ENCODE measurements around the gene ZNF528.
A peak's percentile ranks its signal among the peaks of the same experiment; 100 is the strongest.

Gene ZNF528

GRCh38 chr19:52397310-52398080 is at the start of gene ZNF528:
Gene ZNF528, plus strand, starts transcription at chr19:52397849. Its CDS starts 4,165 bp downstream, at chr19:52402014.
- DNase-seq (ENCODE audit: low read depth) = peak; percentile 95

GRCh38 chr19:52351512-52351911 is 46.1 kb upstream of the ZNF528 start:
- no peak for DNase-seq (ENCODE audit: low read depth)

GRCh38 chr19:52366414-52366824 is 31.2 kb upstream of the ZNF528 start:
- DNase-seq (ENCODE audit: low read depth) = no peak

GRCh38 chr19:52369559-52370340 is 27.9 kb upstream of the ZNF528 start, which contains the start of gene ZNF880:
Gene ZNF880, plus strand, starts transcription at chr19:52369923. Its CDS starts 43 bp downstream, at chr19:52369966.
- peak; percentile 84 for DNase-seq (ENCODE audit: low read depth)

- no peak for DNase-seq (ENCODE audit: low read depth)
Observed at GRCh38 chr19:52370341-52370710, 27.3 kb upstream of the ZNF528 start.

- DNase-seq (ENCODE audit: low read depth) = no peak
Observed at GRCh38 chr19:52391135-52391534, 6.5 kb upstream of the ZNF528 start.

- no peak for DNase-seq (ENCODE audit: low read depth)
Observed at GRCh38 chr19:52398081-52398441, 412 bp downstream of the ZNF528 start.

- no peak for DNase-seq (ENCODE audit: low read depth)
Observed at GRCh38 chr19:52410276-52410675, 12.6 kb downstream of the ZNF528 start.

- no peak for DNase-seq (ENCODE audit: low read depth)
Observed at GRCh38 chr19:52415711-52416110, 18.1 kb downstream of the ZNF528 start.

- DNase-seq (ENCODE audit: low read depth) = no peak
Observed at GRCh38 chr19:52428937-52429336, 31.3 kb downstream of the ZNF528 start, which contains the start of gene ZNF534. Gene ZNF534, plus strand, starts transcription at chr19:52429148. Its CDS starts 2,327 bp downstream, at chr19:52431475.

- no peak for DNase-seq (ENCODE audit: low read depth)
Observed at GRCh38 chr19:52442179-52442578, 44.5 kb downstream of the ZNF528 start.

- DNase-seq (ENCODE audit: low read depth) = no peak
Observed at GRCh38 chr19:52444506-52444905, 46.9 kb downstream of the ZNF528 start.

- no peak for DNase-seq (ENCODE audit: low read depth)
Observed at GRCh38 chr19:52451241-52451640, 53.6 kb downstream of the ZNF528 start.

- DNase-seq (ENCODE audit: low read depth) = peak; percentile 42
Observed at GRCh38 chr19:52453324-52454094, 55.9 kb downstream of the ZNF528 start, which contains the start of gene ZNF578. Gene ZNF578, plus strand, starts transcription at chr19:52453553. Its CDS starts 48,293 bp downstream, at chr19:52501846.

- no peak for DNase-seq (ENCODE audit: low read depth)
Observed at GRCh38 chr19:52464798-52465470, 67.3 kb downstream of the ZNF528 start.

All from activated gamma-delta T cell treated with anti-CD3 and anti-CD28 coated beads, Interleukin-2, amount 50 U/mL, for 16 hours (primary cell).